Embryonic facial prominence (tissue), 1 donor: Measurements from ENCODE around the gene GALNT17.

Experiments
- DNase-seq: peaks from one replicate; pipeline ENCODE4 v3.0.0-alpha.2; 2016; ENCODE audit errors: extremely low spot score

The GALNT17 gene

GRCh38 chr7:71687831-71688599, 556.1 kb downstream of the GALNT17 start:
- DNase-seq = no peak

GRCh38 chr7:71691538-71691937, 559.6 kb downstream of the GALNT17 start:
- no peak for DNase-seq

GRCh38 chr7:71694665-71695064, 562.7 kb downstream of the GALNT17 start:
- DNase-seq = no peak

- no peak for DNase-seq
These were observed 563.2 kb downstream of the GALNT17 start for GRCh38 chr7:71695186-71695585.

GRCh38 chr7:71696511-71696910, 564.6 kb downstream of the GALNT17 start:
- DNase-seq = no peak

GRCh38 chr7:71697400-71697799, 565.5 kb downstream of the GALNT17 start:
- no peak for DNase-seq

GRCh38 chr7:71705217-71705616, 573.3 kb downstream of the GALNT17 start:
- no peak for DNase-seq

GRCh38 chr7:71705901-71706596, 574.1 kb downstream of the GALNT17 start:
- no peak for DNase-seq

GRCh38 chr7:71706597-71706975, 574.6 kb downstream of the GALNT17 start:
- no peak for DNase-seq

- DNase-seq = no peak
These were observed 575.1 kb downstream of the GALNT17 start for GRCh38 chr7:71707041-71707440.

- no peak for DNase-seq
These were observed 576.8 kb downstream of the GALNT17 start for GRCh38 chr7:71708710-71709109.

- DNase-seq = no peak
These were observed 578.5 kb downstream of the GALNT17 start for GRCh38 chr7:71710442-71710841.

- no peak for DNase-seq
These were observed 580.8 kb downstream of the GALNT17 start for GRCh38 chr7:71712653-71713180.

GRCh38 chr7:71716690-71717089, 584.7 kb downstream of the GALNT17 start:
- DNase-seq = no peak

- no peak for DNase-seq
These were observed 586.6 kb downstream of the GALNT17 start for GRCh38 chr7:71718563-71718962.

- no peak for DNase-seq
These were observed 589.8 kb downstream of the GALNT17 start for GRCh38 chr7:71721742-71722141.

- DNase-seq = no peak
These were observed 591.9 kb downstream of the GALNT17 start for GRCh38 chr7:71723859-71724258.

GRCh38 chr7:71727347-71727746, 595.4 kb downstream of the GALNT17 start:
- DNase-seq = no peak

- no peak for DNase-seq
These were observed 599.8 kb downstream of the GALNT17 start for GRCh38 chr7:71731740-71732139.

- DNase-seq = peak; percentile 60
These were observed 601.3 kb downstream of the GALNT17 start for GRCh38 chr7:71733107-71733870.

- DNase-seq = peak; percentile 58
These were observed 604.1 kb downstream of the GALNT17 start for GRCh38 chr7:71735961-71736556.
